CD4-positive, alpha-beta T cell treated with Interleukin-4 for 1 hour (primary cell): ENCODE data around the gene PSMD14.
"Not testable (repeated sequence)": the region's sequence is repeated elsewhere in the genome, so short reads cannot be mapped to it uniquely, and the experiment has no call there.

Experiments
- DNase-seq, 2 donors: peaks; one replicate each; pipeline ENCODE4 v3.0.0-alpha.2; 2020 to 2022

The PSMD14 gene

DNA sequence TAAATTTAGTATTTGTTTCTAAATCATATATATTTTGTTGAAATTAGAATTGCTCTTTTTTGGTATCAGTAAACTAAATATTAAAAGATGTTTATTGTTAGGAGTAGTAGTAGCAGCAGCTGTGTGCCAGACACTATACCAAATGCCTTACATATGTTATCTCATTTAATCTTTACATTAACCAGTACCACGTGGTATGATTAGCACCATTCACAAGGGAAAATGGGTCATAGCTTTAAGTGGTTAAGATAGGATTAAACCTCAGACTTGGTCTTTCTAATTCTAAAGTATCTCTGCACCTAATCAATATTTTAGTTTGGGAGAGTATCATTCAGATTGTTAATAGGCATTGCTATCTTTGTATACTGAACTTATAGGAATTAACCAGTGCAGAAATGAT, 29.0 kb downstream of the PSMD14 start:
- no peak for DNase-seq

DNA sequence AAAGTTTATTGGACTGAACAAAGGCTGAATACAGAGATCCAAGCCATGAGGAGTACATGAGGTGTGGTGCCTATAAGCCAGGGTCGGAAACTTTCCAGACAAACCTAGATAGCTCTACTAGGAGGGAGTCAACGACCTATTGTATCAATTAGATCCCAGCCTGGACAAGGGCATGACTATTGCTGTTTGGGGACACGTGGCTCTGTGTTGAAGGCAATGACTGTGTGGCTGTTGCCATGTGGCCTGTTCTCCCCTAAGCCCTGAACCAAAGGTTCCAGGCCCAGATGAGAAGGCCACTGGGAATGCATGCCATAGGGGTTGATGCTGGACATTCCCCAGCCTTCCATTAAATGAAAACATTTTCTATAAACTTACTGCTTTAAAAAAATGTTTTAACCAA, 31.3 kb downstream of the PSMD14 start:
- DNase-seq: not testable (repeated sequence)

DNA sequence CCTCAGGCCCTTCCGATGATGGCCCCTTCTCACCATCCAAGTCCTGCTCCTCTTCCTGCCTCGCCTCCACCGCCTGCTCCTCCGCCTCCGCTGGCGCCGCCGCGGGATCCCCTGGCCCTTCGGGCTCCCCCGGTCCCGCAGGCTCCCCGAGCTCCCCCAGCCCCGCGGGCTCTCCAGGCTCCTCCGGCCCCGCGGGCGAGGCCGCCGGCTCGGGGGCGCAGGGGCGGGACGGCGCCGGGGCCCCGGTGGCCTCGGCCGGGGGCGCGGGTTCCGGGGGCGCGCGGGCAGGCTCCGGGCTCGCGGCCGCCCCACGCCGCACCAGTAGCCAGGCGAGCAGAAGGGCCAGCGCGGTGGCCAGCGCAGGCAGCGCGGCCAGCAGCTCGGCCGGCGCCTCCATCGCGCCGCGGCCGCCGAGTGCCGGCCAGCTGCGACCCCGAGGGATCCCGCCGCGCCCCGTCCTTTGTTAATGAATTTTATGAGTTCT, 32.7 kb downstream of the PSMD14 start:
- not testable (repeated sequence) for DNase-seq

DNA sequence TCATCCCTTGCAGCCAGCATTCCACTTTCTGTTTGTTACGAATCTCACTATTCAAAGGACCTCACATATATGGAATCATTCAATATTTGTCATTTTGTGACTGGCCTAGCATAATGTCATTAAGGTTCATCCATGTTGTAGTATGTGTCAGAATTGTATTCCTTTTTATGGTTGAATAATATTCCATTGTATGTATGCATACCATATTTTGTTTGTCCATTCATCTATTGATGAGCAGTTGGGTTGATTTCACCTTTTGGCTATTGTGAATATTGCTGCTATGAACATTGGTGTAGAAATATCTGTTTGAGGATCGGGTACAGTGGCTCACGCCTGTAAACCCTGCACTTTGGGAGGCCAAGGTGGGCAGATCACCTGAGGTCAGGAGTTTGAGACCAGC, 35.0 kb downstream of the PSMD14 start:
- DNase-seq: no peak

DNA sequence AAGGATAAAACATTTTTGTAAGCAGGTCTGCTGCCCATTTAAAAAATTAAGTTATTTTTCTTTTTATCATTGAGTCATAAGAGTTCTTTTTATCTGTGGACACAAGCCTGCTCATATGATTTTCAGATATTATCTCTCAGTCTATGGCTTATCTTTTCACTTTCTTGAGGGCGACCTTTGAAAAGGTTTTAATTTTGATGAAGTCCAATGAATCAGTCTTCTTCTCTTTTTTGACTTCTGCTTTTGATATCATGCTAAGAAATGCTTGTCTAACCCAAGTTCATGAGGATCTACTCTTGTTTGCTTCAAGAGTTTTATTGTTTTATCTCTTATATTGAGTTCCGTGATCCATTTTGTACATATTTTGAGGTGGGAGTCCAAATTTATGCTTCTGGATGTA, 36.5 kb downstream of the PSMD14 start:
- DNase-seq: no peak

DNA sequence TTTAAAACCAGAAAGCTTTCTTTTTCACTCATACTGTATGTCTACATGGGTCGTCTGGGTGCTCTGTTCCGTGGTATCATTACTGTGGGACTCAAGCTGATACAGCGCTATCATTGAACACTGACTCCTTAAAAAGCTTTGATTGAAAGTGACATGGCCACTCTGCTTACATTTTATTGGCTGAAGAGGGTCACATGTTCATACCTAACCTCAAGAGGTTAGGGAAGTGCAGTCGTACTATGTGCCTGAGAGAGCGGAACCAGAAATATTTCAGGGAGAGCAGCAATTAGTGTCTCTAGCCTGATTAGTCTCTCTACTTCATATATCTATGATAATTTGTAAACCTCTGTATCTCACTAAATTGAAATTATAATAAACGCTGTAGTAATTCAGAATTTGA, 43.5 kb downstream of the PSMD14 start:
- DNase-seq: no peak

DNA sequence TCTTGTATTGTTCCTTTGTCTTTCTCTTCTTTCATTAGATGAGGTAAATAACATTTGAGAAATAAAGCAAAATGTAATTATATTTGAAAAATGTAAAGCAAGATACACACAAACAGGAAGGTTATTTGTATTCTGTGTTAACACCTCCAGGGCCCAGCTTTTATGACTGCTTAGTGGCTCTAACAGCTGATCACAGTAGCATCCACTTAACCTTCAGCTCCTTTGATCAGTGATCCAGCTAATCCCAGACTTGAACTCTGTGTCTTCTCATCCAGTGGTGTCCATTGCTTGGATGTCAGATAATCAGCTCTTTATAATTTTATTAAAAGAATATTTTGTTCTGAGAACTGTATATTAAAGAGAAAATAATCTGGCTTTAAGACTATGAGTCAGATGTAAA, 44.5 kb downstream of the PSMD14 start:
- no peak for DNase-seq

DNA sequence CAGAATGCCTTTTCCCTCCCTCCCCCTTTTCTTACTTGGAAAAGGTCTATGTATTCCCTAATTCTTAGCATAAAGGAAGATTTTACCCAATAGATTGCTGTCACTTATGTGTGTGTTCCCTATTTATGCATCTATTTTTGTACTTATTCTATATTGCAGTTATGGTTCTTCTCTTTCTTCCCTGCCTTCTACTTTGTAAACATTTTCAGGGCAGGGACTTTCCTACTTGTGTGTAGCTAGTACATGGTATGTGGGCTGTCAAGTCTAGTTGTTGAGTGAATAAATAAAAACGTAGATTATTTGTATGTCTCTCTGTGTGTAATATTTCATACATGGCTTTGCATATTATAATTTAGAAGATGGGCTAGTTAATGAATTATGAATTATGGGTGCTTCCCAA, 45.3 kb downstream of the PSMD14 start:
- DNase-seq: no peak

DNA sequence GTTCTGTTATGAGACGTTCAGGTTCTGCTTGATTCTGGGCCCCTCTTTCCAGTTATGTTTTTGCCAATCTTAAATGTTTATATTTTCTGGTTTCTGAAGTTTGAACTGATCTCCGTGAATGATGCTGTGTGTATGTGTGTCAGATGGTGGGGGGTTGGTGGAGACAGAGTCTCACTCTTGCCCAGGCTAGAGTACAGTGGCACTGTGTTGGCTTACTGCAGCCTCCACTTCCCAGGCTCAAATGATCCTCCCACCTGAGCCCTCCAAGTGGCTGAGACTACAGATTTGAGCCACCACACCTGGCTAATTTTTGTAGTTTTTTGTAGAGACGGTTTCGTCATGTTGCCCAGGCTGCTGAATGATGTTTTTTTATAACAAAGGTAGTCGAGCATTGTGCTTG, 45.9 kb downstream of the PSMD14 start:
- DNase-seq: no peak

DNA sequence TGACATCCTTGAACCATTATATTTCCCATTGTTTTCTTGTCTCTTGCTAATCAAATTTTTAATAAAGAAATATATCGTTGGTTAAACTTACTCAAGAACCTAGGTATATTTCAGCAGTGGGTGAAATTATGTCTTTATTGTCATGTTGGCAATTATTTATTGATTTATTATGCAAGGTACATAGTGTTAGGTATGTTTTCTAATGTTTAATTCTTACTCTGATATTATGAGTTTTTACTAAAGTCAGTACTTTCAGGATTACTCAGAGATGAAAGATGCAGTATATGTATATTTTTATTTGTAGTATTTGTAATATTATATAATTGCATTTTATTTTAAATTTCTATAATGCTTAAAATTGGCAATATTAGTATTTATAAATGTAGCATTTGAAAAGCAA, 46.9 kb downstream of the PSMD14 start:
- DNase-seq: no peak

DNA sequence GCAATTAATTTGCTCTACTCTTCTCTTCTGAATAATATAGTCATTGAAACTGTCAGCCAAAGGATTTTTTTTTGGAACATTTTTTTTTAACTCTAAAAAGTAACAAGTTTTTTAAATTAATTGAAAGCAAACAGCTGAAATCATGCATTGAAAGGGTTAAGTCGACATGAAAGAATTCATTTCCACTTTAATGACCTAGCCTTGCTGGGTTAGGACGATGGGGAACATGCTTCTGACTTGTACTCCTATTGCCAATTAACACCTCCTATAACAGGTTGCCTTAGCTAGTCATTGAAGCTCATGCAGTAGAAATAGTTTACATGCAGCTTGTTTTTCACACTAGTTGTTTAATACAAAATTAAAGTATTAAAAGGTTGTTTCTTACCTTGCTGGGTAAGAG, 47.8 kb downstream of the PSMD14 start:
- DNase-seq: no peak

DNA sequence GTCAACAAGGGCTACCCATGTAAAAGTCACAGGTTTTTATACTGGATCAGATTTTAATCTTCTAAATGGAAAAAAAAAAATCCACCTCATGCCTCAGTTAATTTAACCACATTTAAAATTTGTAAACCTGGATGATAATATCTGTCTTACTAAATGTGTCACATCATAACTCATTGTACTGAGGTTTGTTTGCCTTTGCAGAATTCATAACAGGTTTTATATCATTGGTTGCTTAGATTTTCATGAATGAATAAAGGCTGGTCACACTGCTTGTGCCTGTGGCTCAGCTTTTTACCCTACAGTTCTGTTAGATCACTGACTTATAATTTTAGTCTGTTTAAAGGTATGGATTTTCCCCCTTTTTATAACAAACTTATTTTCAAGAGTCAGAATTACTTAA, 48.9 kb downstream of the PSMD14 start:
- DNase-seq: no peak

DNA sequence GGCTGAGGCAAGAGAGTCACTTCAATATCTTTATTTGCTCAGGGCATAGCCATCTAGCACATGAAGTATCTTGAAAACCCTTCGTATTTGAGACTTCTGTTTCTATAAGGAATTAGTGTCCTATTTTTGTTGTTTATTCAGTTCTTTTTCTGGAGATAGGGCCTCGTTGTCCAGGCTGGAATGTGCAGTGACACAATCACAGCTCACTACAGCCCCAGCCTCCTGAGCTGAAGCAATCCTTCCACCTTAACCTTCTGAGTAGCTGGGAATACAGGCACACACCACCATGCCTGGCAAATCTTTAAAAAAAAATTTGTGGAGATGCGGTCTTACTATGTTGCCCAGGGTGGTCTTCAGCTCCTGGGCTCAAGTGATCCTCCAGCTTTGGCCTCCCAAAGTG, 50.6 kb downstream of the PSMD14 start:
- no peak for DNase-seq

DNA sequence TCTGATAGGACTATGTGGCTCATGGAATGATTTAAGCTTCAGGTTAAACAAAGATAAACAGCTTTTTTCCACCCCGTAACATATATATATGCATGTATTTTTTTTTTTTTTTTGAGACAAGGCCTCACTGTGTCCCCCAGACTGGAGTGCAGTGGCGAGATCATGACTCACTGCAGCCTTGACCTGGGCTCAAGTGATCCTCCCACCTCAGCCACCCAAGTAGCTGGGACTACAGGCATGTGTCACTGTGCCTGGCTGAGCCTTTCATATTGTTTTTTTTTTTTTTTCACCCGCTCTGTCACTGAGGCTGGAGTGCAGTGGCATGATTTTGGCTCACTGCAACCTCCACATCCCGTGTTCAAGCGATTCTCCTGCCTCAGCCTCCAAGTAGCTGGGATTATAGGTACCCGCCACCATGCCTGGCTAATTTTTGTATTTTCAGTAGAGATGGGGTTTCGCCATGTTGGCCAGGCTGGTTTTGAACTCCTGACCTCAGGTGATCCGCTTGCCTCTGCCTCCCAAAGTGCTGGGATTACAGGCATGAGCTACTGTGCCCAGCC, 52.0 kb downstream of the PSMD14 start:
- not testable (repeated sequence) for DNase-seq

DNA sequence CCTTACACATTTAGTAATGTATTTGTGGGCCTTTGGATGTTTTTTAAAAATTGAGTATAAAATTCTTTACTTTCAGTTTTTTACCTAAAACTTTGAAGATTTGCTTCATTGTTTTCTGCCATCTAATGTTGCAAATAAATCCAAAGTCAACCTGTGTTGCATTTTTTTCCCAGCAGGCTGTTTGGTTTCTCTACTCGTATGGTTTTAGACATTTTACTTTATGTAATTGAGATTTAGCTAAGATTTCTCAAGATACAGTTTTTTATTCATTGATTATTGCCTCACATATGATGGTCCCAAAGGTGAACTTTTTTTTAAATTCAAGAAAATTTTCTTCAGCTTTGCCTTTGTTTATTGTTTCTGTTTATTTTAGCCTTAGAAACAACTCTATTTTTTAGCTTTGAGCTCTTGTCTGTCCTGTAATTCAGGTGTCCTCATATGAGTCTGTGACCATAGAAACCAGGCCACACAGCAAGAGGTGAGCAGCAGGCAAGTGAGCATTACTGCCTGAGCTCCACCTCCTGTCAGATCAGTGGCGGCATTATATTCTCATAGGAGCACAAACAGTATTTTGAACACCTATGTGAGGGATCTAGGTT, 54.4 kb downstream of the PSMD14 start:
- no peak for DNase-seq

DNA sequence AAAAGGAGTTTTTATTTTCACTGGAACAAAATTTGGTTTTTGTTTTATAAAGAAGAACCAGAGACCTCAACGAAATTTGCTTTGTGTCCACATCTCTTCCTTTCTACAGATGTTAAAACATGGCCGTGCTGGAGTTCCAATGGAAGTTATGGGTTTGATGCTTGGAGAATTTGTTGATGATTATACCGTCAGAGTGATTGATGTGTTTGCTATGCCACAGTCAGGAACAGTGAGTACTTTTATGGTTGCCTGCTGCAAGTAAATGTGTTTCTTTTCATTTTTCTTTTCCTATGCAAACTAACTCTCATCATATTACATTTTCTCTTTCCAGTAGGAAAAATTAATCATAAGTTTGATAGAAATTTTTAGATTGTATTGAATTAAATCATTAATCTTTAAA, 59.5 kb downstream of the PSMD14 start:
- no peak for DNase-seq

DNA sequence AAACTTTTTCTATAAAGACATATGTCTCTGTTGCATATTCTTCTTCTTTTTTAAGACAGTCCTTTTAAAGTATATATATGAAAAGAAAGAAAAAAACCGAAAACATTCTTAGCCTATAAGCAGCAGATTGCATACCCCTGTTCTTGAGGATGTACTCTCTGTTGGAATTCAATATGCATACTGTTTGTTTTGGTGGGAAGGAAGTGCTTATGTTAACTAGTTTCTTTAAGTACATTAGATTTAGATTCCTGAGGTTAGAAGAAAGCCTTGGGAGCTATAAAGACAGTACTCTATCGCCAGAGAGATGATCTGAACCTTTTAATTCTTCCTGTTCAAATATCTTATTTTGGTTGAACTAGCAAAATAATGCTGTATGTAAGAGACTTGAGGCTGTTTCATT, 61.1 kb downstream of the PSMD14 start:
- no peak for DNase-seq

DNA sequence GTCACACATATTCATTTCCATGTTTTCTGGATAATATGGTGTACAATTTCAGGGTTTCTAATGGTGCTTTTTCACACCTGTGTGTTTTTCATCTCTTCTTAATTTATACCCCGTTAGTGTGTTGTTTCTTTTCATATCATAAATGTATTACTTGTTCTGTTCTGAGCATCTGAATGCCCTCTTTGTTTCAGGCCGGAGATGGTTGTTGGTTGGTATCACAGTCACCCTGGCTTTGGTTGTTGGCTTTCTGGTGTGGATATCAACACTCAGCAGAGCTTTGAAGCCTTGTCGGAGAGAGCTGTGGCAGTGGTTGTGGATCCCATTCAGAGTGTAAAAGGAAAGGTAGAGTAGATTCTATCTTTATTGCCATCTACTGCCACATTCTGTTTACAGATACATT, 62.8 kb downstream of the PSMD14 start:
- no peak for DNase-seq

DNA sequence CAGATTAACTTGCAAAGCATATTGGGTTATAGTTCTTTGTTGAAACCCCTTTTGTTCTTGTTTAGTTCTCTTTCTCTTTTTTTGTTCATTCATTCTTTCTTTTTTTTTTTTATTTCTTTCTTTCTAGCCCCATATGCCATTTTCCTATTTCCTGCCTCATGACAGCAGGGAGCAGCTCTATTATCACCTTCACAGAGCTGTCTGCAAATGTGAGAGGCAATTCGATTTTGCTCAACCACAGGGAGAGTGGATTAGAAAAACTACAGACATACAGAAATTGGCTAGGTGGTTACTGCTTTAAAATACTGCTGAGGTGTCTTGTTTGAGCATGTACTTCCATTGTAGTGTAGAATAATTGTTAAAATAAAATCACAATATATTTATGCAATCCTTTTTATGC, 63.6 kb downstream of the PSMD14 start:
- no peak for DNase-seq

DNA sequence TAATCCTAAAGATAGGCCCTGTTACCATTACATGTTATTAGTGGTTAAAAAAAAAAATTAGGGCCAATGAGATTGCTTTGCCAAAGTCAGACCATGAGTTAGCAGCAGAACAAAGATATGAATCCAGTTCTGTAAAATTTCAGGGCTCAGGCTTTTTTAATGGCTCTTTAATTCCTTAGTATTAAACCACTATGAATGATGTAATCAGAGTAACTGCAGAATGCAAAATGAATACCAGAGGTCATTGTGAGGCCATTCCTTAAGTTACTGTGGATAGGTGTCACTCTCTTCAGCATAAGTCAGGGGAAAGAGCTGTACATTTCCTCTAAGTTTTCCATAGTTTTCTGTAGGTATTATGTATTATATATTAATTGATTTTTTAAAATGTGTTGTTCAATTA, 65.7 kb downstream of the PSMD14 start:
- no peak for DNase-seq

DNA sequence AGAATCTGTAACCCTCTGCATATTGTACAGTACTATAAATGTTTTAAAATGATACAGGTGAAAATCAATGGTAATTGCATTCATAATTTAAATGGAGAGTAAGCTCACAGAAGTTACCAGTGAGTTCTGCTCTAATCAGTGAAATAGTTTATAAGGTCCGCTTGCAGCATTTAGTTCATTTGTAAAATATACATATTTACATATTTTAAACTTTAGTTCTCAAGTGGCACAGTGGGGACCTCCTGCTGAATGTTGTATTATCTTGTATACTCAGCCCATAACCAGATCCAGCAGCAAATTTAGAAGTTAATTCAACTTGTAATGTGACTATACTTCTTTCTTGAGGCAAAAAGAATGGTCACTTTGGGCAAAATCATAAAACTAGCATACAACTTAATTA, 66.2 kb downstream of the PSMD14 start:
- DNase-seq: no peak

DNA sequence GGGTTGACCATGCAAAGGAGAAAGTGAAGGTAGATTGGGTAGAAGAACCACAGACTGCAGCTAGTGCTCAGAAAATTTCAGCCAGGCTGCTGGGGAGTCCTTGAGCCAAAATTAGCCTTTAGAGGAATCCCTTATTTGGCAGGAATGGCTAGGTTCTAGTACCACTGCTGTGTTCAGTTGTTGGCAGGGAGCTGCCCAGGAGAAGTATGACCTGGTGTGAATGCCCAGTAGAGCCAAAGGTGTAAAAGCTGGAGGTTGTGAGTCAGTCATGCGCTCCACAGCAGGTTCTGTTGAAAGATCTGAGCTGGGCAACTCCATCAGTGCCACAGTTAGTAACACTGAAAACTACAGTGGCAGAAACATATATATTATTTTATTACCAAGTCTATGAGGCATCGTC, 71.5 kb downstream of the PSMD14 start:
- no peak for DNase-seq

DNA sequence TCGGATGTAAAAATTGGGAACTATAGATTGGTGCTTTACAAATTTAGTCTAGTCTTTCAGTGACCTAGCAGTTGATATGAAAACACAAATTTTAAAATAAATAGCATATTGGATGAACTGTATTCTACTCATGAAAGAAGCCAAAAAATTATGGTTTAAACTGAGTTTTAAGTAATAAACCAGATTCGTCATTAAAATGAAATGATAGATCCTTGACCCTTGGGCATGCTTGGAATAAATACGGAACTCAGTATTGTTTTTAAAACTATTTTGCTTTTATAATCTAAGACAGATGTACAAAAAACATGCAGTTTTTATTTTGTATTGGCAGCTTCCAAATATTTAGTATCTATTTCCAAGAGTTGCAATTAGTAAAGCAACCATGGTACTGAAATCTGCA, 73.3 kb downstream of the PSMD14 start:
- no peak for DNase-seq

DNA sequence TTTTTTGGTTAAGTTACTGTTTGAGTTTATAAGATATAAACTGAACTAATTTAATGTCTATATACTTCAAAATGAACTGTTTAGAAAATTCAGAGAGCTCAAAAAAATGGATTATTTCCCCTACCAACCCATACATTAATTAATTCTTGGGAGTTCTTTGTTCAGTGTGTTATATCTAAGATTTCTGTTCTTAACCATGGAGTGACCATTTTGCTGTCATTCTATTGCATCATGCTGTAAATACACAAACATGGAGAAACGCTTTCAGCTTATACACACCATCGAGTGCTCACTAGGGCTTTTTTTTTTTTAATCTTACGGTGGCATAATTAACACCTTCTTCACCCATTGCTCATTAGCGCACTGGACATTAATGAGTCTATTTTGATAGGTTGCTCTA, 74.5 kb downstream of the PSMD14 start:
- DNase-seq: no peak

DNA sequence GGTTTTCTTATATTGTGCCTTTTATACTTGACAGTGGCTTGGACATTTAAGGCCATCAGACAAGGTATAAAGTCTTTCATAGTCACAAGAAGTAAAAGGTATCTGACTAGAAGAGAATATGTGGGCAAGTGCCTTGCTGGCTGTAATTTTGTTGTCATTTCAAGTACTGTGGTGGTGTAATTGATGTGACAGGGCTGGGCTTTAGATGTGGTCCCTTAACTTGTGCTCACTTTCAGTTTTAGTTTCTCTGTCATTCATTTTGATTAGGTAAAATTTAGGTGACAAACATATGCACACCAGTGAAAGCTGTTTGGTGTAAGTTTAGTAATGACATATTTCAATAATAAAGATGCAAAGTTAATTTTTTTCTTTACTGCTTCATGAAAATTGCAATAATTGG, 76.6 kb downstream of the PSMD14 start:
- peak in 1 of 2 donors; percentile 40 for DNase-seq
